H1 (cell line): ENCODE measurements around the gene ARL6IP4. TPM values are rescaled to one million over a fixed set of nuclear protein-coding genes. Genes with fewer than 3 reads are reported as not detected.

Experiments used
- CTCF ChIA-PET: fragments of 300-600 bp; sonication (Branson Sonifier 250); formaldehyde crosslinking; loops from one replicate; lab custom pipeline; 2021; ENCODE audit not compliant: partially characterized antibody; lab: Charles Lee
- POLR2A ChIA-PET: fragments of 300-600 bp; sonication (Branson Sonifier 250); formaldehyde crosslinking; loops from one replicate; lab custom pipeline; 2021; ENCODE audit warnings: inconsistent platforms; ENCODE audit not compliant: partially characterized antibody; lab: Charles Lee
- DNase-seq, 2 experiments: peaks; one replicate each; pipeline versions ENCODE4 v3.0.0 to v3.0.0-alpha.2; 2010 to 2022; ENCODE audit warnings: low spot score in 2 of 2, low read depth in 1 of 2, mixed read lengths in 1 of 2
- FAIRE-seq: peaks from 2 replicates; lab custom pipeline; 2011; peaks lifted over from hg19 to GRCh38; lab: Jason Lieb, UNC
- H2AFZ ChIP-seq: 2 replicates; pipeline ENCODE4 v1.8.1; 2012; ENCODE audit warnings: low read length, inconsistent platforms
- H2AK5ac ChIP-seq: 2 replicates; pipeline ENCODE4 v1.6.1; 2013; ENCODE audit warnings: low read depth, low read length
- H2BK120ac ChIP-seq: replicated peaks from 2 replicates; pipeline ENCODE3; 2013; ENCODE audit warnings: low read depth, low read length, inconsistent platforms
- H2BK12ac ChIP-seq: 2 replicates; pipeline ENCODE4 v1.6.1; 2013; ENCODE audit warnings: low read depth, low read length
- H2BK15ac ChIP-seq: 2 replicates; pipeline ENCODE4 v1.6.1; 2013; ENCODE audit warnings: low read length
- H2BK20ac ChIP-seq: 2 replicates; pipeline ENCODE4 v1.6.1; 2013; ENCODE audit warnings: low read length
- H2BK5ac ChIP-seq: 2 replicates; pipeline ENCODE4 v1.6.1; 2013; ENCODE audit warnings: low read depth, low read length
- H3K14ac ChIP-seq: 2 replicates; pipeline ENCODE4 v1.6.1; 2013; ENCODE audit warnings: inconsistent platforms; ENCODE audit not compliant: insufficient read length
- H3K18ac ChIP-seq: 2 replicates; pipeline ENCODE4 v1.6.1; 2013; ENCODE audit warnings: low read length; ENCODE audit errors: extremely low read depth
- H3K23ac ChIP-seq: 2 replicates; pipeline ENCODE4 v1.6.1; 2013; ENCODE audit warnings: inconsistent platforms; ENCODE audit not compliant: insufficient read length
- H3K23me2 ChIP-seq: 2 replicates; pipeline ENCODE4 v1.6.1; 2013; ENCODE audit warnings: low read depth, low read length
- H3K27ac ChIP-seq: 2 replicates; pipeline ENCODE4 v1.6.1; 2011; ENCODE audit warnings: low read depth, low read length, inconsistent platforms
- H3K27me3 ChIP-seq, 4 experiments: replicated peaks in 1 of 4; 1 replicate in 1 of 4; 2 replicates in 3 of 4; pipeline versions ENCODE4 v1.6.1 to v1.8.1; 2011 to 2013; ENCODE audit warnings: low read length in 3 of 4, mild to moderate bottlenecking in 3 of 4, inconsistent platforms in 2 of 4, mixed read lengths in 2 of 4, moderate library complexity in 1 of 4; ENCODE audit not compliant: control insufficient read depth in 3 of 4, insufficient read depth in 3 of 4; ENCODE audit errors: extremely low read depth in 1 of 4
- H3K36me3 ChIP-seq, 4 experiments: 2 replicates each; pipeline versions ENCODE4 v1.6.1 to v1.8.1; 2011 to 2013; ENCODE audit warnings: mild to moderate bottlenecking in 4 of 4, low read length in 3 of 4, moderate library complexity in 2 of 4, control low read depth in 1 of 4, inconsistent platforms in 1 of 4; ENCODE audit not compliant: insufficient read depth in 4 of 4, control insufficient read depth in 2 of 4
- H3K4ac ChIP-seq: replicated peaks from 2 replicates; pipeline ENCODE3; 2013; ENCODE audit warnings: low read length, low read depth, mixed read lengths, inconsistent platforms; ENCODE audit not compliant: insufficient read length
- H3K4me1 ChIP-seq, 4 experiments: replicated peaks in 1 of 4; 1 replicate in 1 of 4; 2 replicates in 3 of 4; pipeline versions ENCODE4 v1.6.1 to v1.8.1; 2011 to 2013; ENCODE audit warnings: low read length in 3 of 4, inconsistent platforms in 2 of 4, mixed read lengths in 1 of 4; ENCODE audit not compliant: insufficient read depth in 4 of 4, control insufficient read depth in 3 of 4
- H3K4me2 ChIP-seq, 2 experiments: 2 replicates each; pipeline versions ENCODE4 v1.6.1 to v1.8.1; 2011 to 2013; ENCODE audit warnings: low read depth in 2 of 2, low read length in 2 of 2, control low read depth in 1 of 2, inconsistent platforms in 1 of 2, mild to moderate bottlenecking in 1 of 2; ENCODE audit not compliant: insufficient read depth in 1 of 2
- H3K4me3 ChIP-seq, 4 experiments: fragments of 200-600, 300-600 bp in 1 of 4; sonication (generic), shearing (Covaris generic), sonication (Bioruptor Twin) in 1 of 4; 2 replicates each; pipeline versions ENCODE4 v1.5.1 to v1.8.1; 2011 to 2016; ENCODE audit warnings: low read length in 4 of 4, low read depth in 3 of 4, control low read depth in 2 of 4, inconsistent platforms in 2 of 4, mild to moderate bottlenecking in 2 of 4, mixed read lengths in 1 of 4, moderate library complexity in 1 of 4; ENCODE audit not compliant: insufficient read depth in 2 of 4; ENCODE audit errors: extremely low read depth in 1 of 4
- H3K56ac ChIP-seq: replicated peaks from 2 replicates; pipeline ENCODE3; 2013; ENCODE audit warnings: low read depth, mild to moderate bottlenecking, mixed read lengths, low read length, inconsistent platforms; ENCODE audit not compliant: insufficient read length
- H3K79me1 ChIP-seq: 2 replicates; pipeline ENCODE4 v1.6.1; 2013; ENCODE audit warnings: low read depth, low read length, control low read depth
- H3K79me2 ChIP-seq, 2 experiments: 2 replicates each; pipeline versions ENCODE4 v1.6.1 to v1.8.1; 2012 to 2013; ENCODE audit warnings: low read length in 2 of 2, mild to moderate bottlenecking in 2 of 2, inconsistent platforms in 1 of 2; ENCODE audit not compliant: insufficient read depth in 2 of 2, control insufficient read depth in 1 of 2
- H3K9ac ChIP-seq, 4 experiments: replicated peaks in 1 of 4; 1 replicate in 1 of 4; 2 replicates in 3 of 4; pipeline versions ENCODE4 v1.6.1 to v1.8.1; 2011 to 2013; ENCODE audit warnings: low read depth in 3 of 4, low read length in 3 of 4, control low read depth in 2 of 4, mild to moderate bottlenecking in 2 of 4, moderate library complexity in 2 of 4, inconsistent platforms in 1 of 4; ENCODE audit errors: extremely low read depth in 1 of 4
- H3K9me3 ChIP-seq, 2 experiments: 2 replicates each; pipeline versions ENCODE4 v1.6.1 to v1.8.1; 2012 to 2013; ENCODE audit warnings: mild to moderate bottlenecking in 2 of 2, moderate library complexity in 2 of 2, control low read depth in 1 of 2, inconsistent platforms in 1 of 2, low read depth in 1 of 2, low read length in 1 of 2, mixed read lengths in 1 of 2; ENCODE audit not compliant: insufficient read depth in 2 of 2
- H4K20me1 ChIP-seq, 2 experiments: replicated peaks in 1 of 2; 2 replicates each; pipeline versions ENCODE3 to v1.8.1; 2011 to 2013; ENCODE audit warnings: inconsistent platforms in 2 of 2, low read length in 2 of 2, mild to moderate bottlenecking in 1 of 2; ENCODE audit not compliant: insufficient read depth in 2 of 2, control insufficient read depth in 1 of 2
- H4K5ac ChIP-seq: 2 replicates; pipeline ENCODE4 v1.6.1; 2013; ENCODE audit warnings: low read length, low read depth, mixed read lengths, inconsistent platforms; ENCODE audit not compliant: insufficient read length
- H4K8ac ChIP-seq: 2 replicates; pipeline ENCODE4 v1.8.0; 2013; ENCODE audit warnings: mild to moderate bottlenecking, moderate library complexity, low read length, inconsistent platforms; ENCODE audit not compliant: insufficient read depth; ENCODE audit errors: extremely low read depth
- H4K91ac ChIP-seq: replicated peaks from 2 replicates; pipeline ENCODE3; 2013; ENCODE audit warnings: low read length, mixed read lengths, inconsistent platforms; ENCODE audit not compliant: insufficient read length
- SIRT6 ChIP-seq: IDR thresholded peaks from one replicate; pipeline ENCODE4 v1.7.1; 2012; ENCODE audit warnings: low read length, inconsistent platforms
- SUZ12 ChIP-seq: fragments of 200-600 bp; sonication (generic); IDR thresholded peaks from 2 replicates; pipeline ENCODE4 v1.6.1; 2012; ENCODE audit warnings: mild to moderate bottlenecking, inconsistent platforms, low read length, moderate library complexity, mixed read lengths
- ZNF274 ChIP-seq: IDR thresholded peaks from 2 replicates; pipeline ENCODE4 v1.7.0; 2012; ENCODE audit warnings: low read length, borderline replicate concordance; ENCODE audit errors: extremely low read depth
- WGBS, 2 experiments: shearing (Covaris generic) in 1 of 2; methylation state at CpG; one replicate each; pipeline versions ENCODE4 v1.1.6 to v1.1.7; 2013 to 2015; ENCODE audit warnings: low lambda C conversion rate in 2 of 2, mixed read lengths in 2 of 2, inconsistent platforms in 1 of 2, low coverage in 1 of 2, missing lambda C conversion rate in 1 of 2; ENCODE audit not compliant: insufficient replicate concordance in 2 of 2, insufficient coverage in 1 of 2, insufficient read length in 1 of 2; ENCODE audit errors: extremely low coverage in 1 of 2, missing lambda C conversion rate in 1 of 2; 5-methylcytosine and 5-hydroxymethylcytosine counted together
- polyA plus RNA-seq, 7 experiments: library from polyadenylated mRNA; depleted of rRNA in 3 of 7; stranded (reverse) in 5 of 7; unstranded in 2 of 7; fragments of >200 nt in 5 of 7; fragments of 200-250 nt in 2 of 7; gene quantifications; 1 replicate in 5 of 7; 2 replicates in 1 of 7; 4 replicates in 1 of 7; pipeline versions ENCODE4 v1.2.1 to v1.2.3, GENCODE V29; 2011 to 2013; ENCODE audit warnings: missing spikeins in 2 of 7, mixed read lengths in 2 of 7
- total RNA-seq: library from RNA; stranded (reverse); fragmentation: NEBNext Ultra II Directional; extraction: Animal tissue kit (Norgen Biotek cat#: 25700); gene quantifications from 2 replicates; pipeline ENCODE4 v1.2.1, GENCODE V29; 2021

The ARL6IP4 gene
- total and polyA plus RNA-seq, 2 of the 8 experiments (the other 6 are each of a cell fraction or from before 2014, with no cell fraction given): 76.4 to 109 TPM

GRCh38 chr12:123027726-123028445, 47.4 kb downstream of the ARL6IP4 start:
- no peaks in the 10 kb centered on the region for H3K36me3 ChIP-seq
- DNase-seq: no peak
- H3K4me2 ChIP-seq: no peak overlapping the region
- H4K20me1 ChIP-seq: peaks cover 0 to 3% of the 10 kb centered on the region in 2 experiments
- no peak overlapping the region for H2BK12ac ChIP-seq
- no peak overlapping the region for H3K4ac ChIP-seq
- H3K79me1 ChIP-seq: no peaks in the 10 kb centered on the region
- no peak overlapping the region for H3K27ac ChIP-seq
- H4K91ac ChIP-seq: no peak overlapping the region
- H3K4me3 ChIP-seq: no peak overlapping the region
- no peak overlapping the region for H2AK5ac ChIP-seq
- no peak for FAIRE-seq
- H2BK120ac ChIP-seq: no peak overlapping the region
- H3K18ac ChIP-seq: no peak overlapping the region
- ChIA-PET CTCF (interaction anchor here (0.6 to 1.5 kb wide), 7 partner anchors 9 to 210 kb away, joined by 3 to 7 read pairs (median 4); partner anchors contain the start of gene OGFOD2), POLR2A (interaction anchor here (0.6 kb wide), 1 partner anchor 375 kb away, joined by 3 read pairs; no protein-coding TSS in a partner anchor)
- no peaks in the 10 kb centered on the region for H3K9me3 ChIP-seq
- no peak overlapping the region for H2BK20ac ChIP-seq
- H3K56ac ChIP-seq: no peak overlapping the region
- no peaks in the 10 kb centered on the region for H3K79me2 ChIP-seq
- no peak overlapping the region for H2BK5ac ChIP-seq
- no peak overlapping the region for H3K14ac ChIP-seq
- 77% methylated on average over 18 of the region's 19 CpGs; no CpG with 5 or more reads in 1 of the 2 experiments for WGBS, 2 experiments
- no peak overlapping the region for H2AFZ ChIP-seq
- H3K23me2 ChIP-seq: no peaks in the 10 kb centered on the region
- no peak overlapping the region for H3K9ac ChIP-seq
- H3K4me1 ChIP-seq: peaks cover 0 to 7% (median 1%) of the 10 kb centered on the region in 4 experiments; a peak in 2 of 7 replicates
- no peaks in the 10 kb centered on the region for H3K27me3 ChIP-seq
- H4K5ac ChIP-seq: no peak overlapping the region
- H2BK15ac ChIP-seq: no peak overlapping the region
- H3K23ac ChIP-seq: no peak overlapping the region
- H4K8ac ChIP-seq: no peak overlapping the region
- no peak for TF ChIP-seq ZNF274
- TF ChIP-seq SIRT6: no peak
- TF ChIP-seq SUZ12: no peak
